PC-9 (cell line): Measurements from ENCODE around the gene ALKBH5.

Source experiments
- EZH2 ChIP-seq: fragments of 200-600 bp; sonication (generic); IDR thresholded peaks from 2 replicates; pipeline ENCODE4 v1.8.0; 2017; ENCODE audit warnings: antibody characterized with exemption, low read depth
- TF ChIP-seq, protein P1 (sequence below): fragments of 200-600 bp; sonication (generic); conservative IDR thresholded peaks from 2 replicates; pipeline ENCODE4 v1.6.1; 2017; ENCODE audit warnings: mixed run types, antibody characterized with exemption, mild to moderate bottlenecking, moderate library complexity

DNA sequence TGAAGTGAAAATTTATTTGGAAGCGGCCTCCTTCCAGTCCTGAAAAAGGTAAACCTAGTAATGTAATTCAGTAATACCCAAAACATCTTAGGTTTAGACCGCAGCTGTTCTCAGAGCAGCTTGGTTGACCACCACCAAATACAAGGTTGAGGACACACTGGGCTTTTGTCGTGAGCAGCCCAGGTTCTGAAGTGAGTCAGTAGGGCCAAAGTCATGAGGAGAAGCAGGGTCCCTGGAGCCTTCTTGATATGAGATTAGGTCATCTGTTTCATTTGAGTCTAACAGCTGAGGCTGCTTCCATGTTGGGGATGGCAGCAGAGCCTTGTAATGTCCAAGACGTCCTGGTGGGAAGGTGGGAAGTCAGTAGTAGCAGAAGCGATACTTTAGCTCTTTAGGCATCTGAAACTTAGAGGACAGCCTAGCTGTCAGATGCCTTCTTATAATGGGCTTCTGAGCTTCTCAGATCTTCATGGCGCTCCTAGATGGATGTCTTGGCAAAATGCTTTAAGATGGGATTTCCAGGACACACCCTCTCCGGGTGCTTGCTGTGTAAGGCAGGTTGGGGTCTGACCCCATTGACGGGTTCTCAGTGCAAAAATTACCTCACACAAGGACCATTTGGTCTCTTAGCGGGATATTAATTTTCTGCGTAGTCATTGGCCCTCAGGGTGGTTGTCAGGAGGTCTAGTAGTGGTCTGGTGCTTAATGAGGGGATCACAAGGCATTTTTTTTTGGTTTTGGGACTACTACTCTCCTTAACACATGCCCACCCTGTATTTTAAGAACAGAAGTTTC lies 2.4 kb downstream of the ALKBH5 start:
- TF ChIP-seq, protein P1, sequence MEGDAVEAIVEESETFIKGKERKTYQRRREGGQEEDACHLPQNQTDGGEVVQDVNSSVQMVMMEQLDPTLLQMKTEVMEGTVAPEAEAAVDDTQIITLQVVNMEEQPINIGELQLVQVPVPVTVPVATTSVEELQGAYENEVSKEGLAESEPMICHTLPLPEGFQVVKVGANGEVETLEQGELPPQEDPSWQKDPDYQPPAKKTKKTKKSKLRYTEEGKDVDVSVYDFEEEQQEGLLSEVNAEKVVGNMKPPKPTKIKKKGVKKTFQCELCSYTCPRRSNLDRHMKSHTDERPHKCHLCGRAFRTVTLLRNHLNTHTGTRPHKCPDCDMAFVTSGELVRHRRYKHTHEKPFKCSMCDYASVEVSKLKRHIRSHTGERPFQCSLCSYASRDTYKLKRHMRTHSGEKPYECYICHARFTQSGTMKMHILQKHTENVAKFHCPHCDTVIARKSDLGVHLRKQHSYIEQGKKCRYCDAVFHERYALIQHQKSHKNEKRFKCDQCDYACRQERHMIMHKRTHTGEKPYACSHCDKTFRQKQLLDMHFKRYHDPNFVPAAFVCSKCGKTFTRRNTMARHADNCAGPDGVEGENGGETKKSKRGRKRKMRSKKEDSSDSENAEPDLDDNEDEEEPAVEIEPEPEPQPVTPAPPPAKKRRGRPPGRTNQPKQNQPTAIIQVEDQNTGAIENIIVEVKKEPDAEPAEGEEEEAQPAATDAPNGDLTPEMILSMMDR, result no peak
- no peak for TF ChIP-seq EZH2
